CD4-positive, alpha-beta T cell treated with Interleukin-17A for 1 hour (primary cell): ENCODE data around the gene NTN5.
"Not testable (repeated sequence)": the region's sequence is repeated elsewhere in the genome, so short reads cannot be mapped to it uniquely, and the experiment has no call there.

Experiments
- DNase-seq: peaks from one replicate; pipeline ENCODE4 v3.0.0-alpha.2; 2020

The NTN5 gene

GRCh38 chr19:48668332-48668731, 4.5 kb downstream of the NTN5 start:
- DNase-seq: no peak

GRCh38 chr19:48665786-48666185, 7.0 kb downstream of the NTN5 start:
- DNase-seq: no peak

GRCh38 chr19:48664476-48664875, 8.3 kb downstream of the NTN5 start:
- DNase-seq: no peak

GRCh38 chr19:48663667-48664066, 9.2 kb downstream of the NTN5 start:
- DNase-seq: no peak

GRCh38 chr19:48661711-48662090, 11.1 kb downstream of the NTN5 start:
- DNase-seq: no peak

- DNase-seq: peak; percentile 92
Observed at GRCh38 chr19:48660852-48661710, 11.7 kb downstream of the NTN5 start.

GRCh38 chr19:48659768-48660167, 13.0 kb downstream of the NTN5 start:
- DNase-seq: peak; percentile 27

GRCh38 chr19:48658483-48658882, 14.3 kb downstream of the NTN5 start:
- no peak for DNase-seq

- DNase-seq: not testable (repeated sequence)
Observed at GRCh38 chr19:48657828-48658227, 15.0 kb downstream of the NTN5 start.

- no peak for DNase-seq
Observed at GRCh38 chr19:48656840-48657474, 15.9 kb downstream of the NTN5 start.

- no peak for DNase-seq
Observed at GRCh38 chr19:48654299-48655059, 18.3 kb downstream of the NTN5 start.

- DNase-seq: no peak
Observed at GRCh38 chr19:48651683-48652048, 21.2 kb downstream of the NTN5 start.

GRCh38 chr19:48650974-48651682, 21.7 kb downstream of the NTN5 start:
- DNase-seq: no peak

GRCh38 chr19:48648134-48648533, 24.7 kb downstream of the NTN5 start:
- no peak for DNase-seq

- DNase-seq: no peak
Observed at GRCh38 chr19:48646722-48647216, 26.0 kb downstream of the NTN5 start.

- DNase-seq: peak; percentile 96
Observed at GRCh38 chr19:48646001-48646721, 26.7 kb downstream of the NTN5 start, which contains the start of gene CA11. CA11 (minus strand) TSS chr19:48646187; CDS start chr19:48645632, 555 bp downstream.

GRCh38 chr19:48645620-48646000, 27.2 kb downstream of the NTN5 start:
- no peak for DNase-seq

GRCh38 chr19:48644839-48645619, 27.8 kb downstream of the NTN5 start:
- DNase-seq: peak; percentile 84

GRCh38 chr19:48644355-48644754, 28.5 kb downstream of the NTN5 start:
- DNase-seq: no peak

GRCh38 chr19:48642862-48643261, 30.0 kb downstream of the NTN5 start:
- no peak for DNase-seq

- DNase-seq: no peak
Observed at GRCh38 chr19:48641850-48642249, 31.0 kb downstream of the NTN5 start.
